Hematopoietic multipotent progenitor cell treated with erythropoietin and hydrocortisone succinate and interleukin-3 and kit ligand, for 8 days (in vitro differentiated cells): ENCODE data around the gene RAD51B.

Experiments
- DNase-seq: peaks from one replicate; pipeline ENCODE4 v3.0.0-alpha.2; 2015

The RAD51B gene

GRCh38 chr14:68458840-68459469, 639.4 kb downstream of the RAD51B start:
- no peak for DNase-seq

GRCh38 chr14:68459480-68460136, 640.0 kb downstream of the RAD51B start:
- no peak for DNase-seq

- DNase-seq, result no peak
Observed at GRCh38 chr14:68460541-68460940, 641.0 kb downstream of the RAD51B start.

GRCh38 chr14:68461086-68461485, 641.5 kb downstream of the RAD51B start:
- no peak for DNase-seq

DNA sequence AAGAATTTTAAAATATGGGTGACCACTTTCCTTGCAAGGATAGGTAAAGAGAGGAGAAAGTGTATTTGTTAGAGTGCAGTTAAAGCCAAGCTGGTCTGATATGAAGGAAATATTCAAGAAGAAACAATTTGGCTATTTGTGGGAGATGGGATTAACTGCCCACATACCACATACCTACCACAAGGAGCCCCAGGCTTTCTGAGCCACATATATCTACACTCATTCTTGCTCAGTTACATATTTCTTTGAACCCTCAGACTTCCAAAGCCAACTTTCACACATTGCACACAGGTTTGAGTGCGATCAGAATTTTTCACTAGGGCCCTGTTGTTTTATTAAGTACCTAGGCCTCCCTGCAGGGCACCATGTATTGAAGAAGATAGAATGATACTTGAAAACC, 643.1 kb downstream of the RAD51B start:
- DNase-seq, result no peak

DNA sequence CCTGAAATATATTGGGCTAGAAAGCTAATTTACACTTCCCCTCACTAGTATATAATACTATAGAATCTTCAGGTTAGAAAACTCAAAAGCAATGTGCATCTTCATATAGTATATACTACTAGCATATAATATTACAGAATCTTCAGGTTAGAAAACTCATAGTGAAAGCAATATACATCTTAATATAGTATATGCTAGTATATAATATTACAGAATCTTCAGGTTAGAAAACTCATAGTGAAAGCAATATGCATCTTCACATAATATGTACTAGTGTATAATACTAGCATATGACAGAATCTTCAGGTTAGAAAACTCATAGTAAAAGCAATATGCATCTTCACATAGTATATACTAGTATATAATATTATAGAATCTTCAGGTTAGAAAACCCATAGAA, 643.7 kb downstream of the RAD51B start:
- DNase-seq, result no peak

DNA sequence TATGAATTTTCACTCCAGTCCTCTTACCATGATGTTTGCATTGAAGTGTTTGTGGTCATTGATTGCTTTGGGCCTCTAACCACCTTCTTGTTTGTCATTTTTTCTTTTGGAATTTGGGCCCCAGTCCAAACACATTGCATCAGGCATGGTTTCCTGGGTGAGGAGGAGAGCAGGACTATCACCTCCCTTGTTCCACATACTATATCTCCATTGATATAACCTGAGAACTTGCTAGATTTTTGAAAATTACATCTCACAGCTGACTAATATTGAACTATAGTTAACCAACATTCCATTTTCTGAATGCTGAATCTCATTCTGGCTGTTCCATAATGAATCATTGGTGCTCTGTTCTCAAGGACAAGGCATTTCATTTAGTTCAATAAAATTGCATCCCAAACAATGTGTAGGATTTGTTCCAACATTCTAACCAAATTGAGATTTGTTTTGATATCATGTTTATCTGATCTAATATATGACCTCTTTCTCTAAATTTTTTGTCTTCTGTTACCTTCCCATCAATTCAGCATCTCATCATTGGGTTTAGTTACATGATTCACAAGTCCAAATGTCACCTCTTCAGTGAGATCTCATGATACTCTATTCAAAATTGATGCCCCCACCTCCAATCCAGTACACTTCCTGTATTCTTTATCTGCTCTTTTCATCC, 644.3 kb downstream of the RAD51B start:
- no peak for DNase-seq

- no peak for DNase-seq
Observed at GRCh38 chr14:68464711-68465110, 645.1 kb downstream of the RAD51B start.

DNA sequence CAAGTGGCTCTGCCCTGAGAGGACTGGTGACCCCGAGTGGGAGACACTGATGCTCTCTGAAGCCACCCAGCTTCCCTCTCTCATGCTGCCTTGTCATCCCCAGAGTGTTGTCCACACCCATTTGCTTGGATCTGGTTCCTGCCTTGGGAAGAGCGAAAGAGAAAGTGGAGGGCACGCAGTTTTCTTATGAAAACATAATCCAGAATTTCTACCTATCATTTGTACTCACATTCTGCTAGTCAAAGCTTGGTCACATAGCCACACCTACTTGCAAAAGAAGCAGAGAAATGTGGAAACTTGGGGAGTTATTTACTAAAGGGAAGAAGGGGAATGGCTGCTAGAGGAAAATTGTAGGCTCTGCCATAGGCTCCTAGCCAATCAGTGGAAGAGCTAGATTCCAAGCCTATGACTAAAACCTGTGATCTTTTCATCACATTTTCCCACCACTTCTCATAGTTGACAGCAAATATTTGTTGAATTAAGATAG, 647.0 kb downstream of the RAD51B start:
- DNase-seq, result no peak

DNA sequence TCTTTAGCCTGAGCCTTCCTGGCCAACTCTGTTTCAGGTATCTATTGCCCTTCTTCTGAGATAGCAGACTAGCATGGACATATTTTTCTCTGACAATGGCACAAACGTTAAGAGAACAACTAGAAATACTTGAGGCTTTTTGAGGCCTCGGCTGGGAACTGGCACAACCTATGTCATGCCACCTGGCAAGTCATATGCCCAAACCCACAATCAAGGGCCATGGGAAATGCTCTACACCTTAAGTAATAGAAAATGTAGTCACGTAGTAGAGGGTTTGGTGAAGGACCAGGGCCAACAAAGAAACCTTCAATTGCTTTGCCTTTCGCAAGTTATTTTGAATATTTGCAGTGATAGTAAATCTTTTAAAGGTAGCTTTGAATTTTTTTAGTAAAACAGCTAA, 647.8 kb downstream of the RAD51B start:
- no peak for DNase-seq

DNA sequence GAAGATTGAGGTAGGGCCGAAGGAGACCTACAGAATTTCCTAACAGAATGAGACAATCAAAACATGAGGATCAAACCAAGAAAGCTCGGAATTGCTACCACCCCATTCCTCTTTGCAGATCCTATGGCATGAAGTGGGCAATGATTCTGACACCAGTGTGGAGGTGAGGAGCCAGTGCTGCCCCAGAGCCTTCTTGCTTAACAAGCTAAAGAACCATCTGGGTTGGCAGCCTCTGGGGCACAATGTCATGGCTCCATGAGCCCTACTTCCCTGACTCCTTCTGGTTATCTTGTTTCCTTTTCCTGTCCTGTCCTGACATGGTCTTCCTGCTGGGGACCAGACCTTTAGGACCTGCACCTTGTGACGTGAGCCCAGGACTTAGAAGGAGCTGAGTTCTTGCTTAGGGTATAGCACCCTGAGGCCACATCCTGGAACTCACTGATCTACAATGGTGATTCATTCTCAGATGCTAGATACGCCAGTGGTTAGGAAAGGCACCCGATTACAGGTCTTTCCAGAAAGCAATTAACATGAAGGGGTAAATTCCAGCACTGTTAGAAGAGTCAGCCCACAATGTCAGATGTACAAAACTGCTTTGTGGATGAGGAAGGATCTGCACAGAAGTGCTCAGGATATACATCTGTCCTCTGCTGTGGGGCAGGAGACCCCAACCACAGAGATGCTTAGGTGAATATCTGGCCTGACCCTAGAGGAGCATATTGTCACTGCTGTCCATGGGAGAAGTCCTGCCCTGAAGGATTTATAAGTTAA, 649.0 kb downstream of the RAD51B start:
- no peak for DNase-seq

DNA sequence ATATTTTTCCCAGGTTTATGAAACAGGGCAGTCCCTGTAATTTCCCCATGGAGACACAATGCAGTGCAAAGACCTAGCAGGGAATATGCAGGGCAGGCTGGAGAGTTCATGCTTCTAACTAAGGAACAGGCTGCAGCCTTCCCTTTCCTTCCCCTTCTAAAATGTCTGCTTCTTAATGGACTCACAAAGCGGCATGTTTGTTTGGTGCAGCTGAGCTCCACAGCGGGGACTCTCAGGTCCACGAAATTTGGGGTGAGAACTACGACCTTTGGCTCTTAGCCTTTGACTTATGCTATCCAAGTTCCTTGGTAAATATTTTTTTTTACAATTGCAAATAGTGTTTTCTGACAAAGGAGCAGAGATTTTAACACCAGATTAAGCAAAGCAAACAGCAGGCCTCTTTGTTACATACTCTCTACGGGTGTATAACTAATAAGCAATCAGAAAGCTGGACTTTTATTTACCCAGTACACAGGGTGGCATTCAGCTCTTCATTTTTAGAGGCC, 649.7 kb downstream of the RAD51B start:
- DNase-seq, result no peak

- DNase-seq, result no peak
Observed at GRCh38 chr14:68470361-68470760, 650.8 kb downstream of the RAD51B start.

- DNase-seq, result no peak
Observed at GRCh38 chr14:68471029-68471963, 651.7 kb downstream of the RAD51B start.

GRCh38 chr14:68471964-68472508, 652.5 kb downstream of the RAD51B start:
- DNase-seq, result no peak

GRCh38 chr14:68473069-68473468, 653.5 kb downstream of the RAD51B start:
- no peak for DNase-seq

DNA sequence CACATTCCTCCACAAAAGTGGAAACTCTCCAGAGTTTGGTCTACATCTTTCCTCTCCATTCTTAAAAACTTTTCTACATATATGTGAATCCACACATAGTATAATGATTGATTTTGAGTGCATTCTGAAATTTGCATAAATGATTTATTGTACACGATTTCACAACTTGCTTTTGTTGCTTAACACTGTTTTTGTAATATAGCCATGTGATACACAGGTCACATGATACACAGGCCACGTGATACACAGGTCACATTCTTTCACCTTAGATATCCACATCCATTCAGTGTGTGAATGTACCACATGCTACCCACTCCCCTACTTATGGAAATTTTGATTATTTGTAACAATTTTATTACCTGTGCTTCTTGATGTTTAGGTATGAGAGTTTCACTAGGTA, 654.2 kb downstream of the RAD51B start:
- no peak for DNase-seq

- no peak for DNase-seq
Observed at GRCh38 chr14:68474741-68475140, 655.2 kb downstream of the RAD51B start.

DNA sequence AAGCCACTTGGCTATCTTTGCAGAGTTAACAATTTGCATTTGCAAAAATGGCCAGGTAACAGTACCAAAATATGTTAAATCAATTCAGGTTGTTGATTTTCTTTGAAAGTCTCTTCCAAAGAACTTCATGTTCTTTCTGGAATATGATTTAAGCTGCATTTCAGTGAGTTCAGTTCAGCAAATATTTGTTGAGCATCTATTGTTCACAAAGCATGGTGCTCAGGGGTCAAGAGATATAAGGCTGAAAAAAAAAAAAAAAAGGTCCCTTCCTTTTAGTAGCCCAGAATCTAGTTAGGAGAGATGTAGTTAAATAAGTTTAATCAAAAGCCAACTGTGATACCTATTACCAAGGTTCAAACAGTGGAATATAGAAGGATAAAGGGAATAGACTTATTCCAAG, 656.2 kb downstream of the RAD51B start:
- no peak for DNase-seq

GRCh38 chr14:68476212-68477109, 656.9 kb downstream of the RAD51B start:
- no peak for DNase-seq

GRCh38 chr14:68477110-68477455, 657.5 kb downstream of the RAD51B start:
- no peak for DNase-seq
